ENCODE results near the gene DDX25. TPM values are rescaled to one million over a fixed set of nuclear protein-coding genes. Genes with fewer than 3 reads are reported as not detected.

The DDX25 gene
- total and polyA plus RNA-seq, 2 of the 4 experiments (the other 2 are of a cell fraction) = under 0.01 TPM; not detected in 1

- TF ChIP-seq USF2 (IDR thresholded peaks at IDR 0.05; ENCODE audit: low read depth, low read length) = peak; percentile 47; the same call in 1 of the 2 replicates
These were observed 16.7 kb upstream of the DDX25 start, which contains the start of gene HYLS1 (continued) for GRCh38 chr11:125887373-125888324.

GRCh38 chr11:125890447-125891100 lies 13.7 kb upstream of the DDX25 start:
- peak overlapping the region; percentile 13; the same call in 1 of the 2 replicates for H3K4me2 ChIP-seq (ENCODE audit: low read depth, low read length)
- no peak overlapping the region for H2BK120ac ChIP-seq (ENCODE audit: low read depth, low read length)
- no peak overlapping the region for H3K4me3 ChIP-seq (ENCODE audit: insufficient read depth, low read depth, low read length)
- H3K9me3 ChIP-seq (ENCODE audit: control insufficient read depth, insufficient read depth, low read length) = no peaks in the 10 kb centered on the region
- peaks cover 18 to 36% of the 10 kb centered on the region in 2 experiments for H3K79me1 ChIP-seq (ENCODE audit: low read depth in 1 of 2, low read length in 2 of 2)
- no peaks in the 10 kb centered on the region for H4K20me1 ChIP-seq (ENCODE audit: insufficient read depth, low read length)
- no peak overlapping the region for H3K23ac ChIP-seq (ENCODE audit: low read depth, low read length)
- H2BK5ac ChIP-seq (ENCODE audit: low read depth, low read length, poor library complexity, severe bottlenecking) = no peak overlapping the region
- H4K91ac ChIP-seq (ENCODE audit: insufficient read depth, low read depth, low read length) = no peak overlapping the region
- H3K36me3 ChIP-seq (ENCODE audit: control insufficient read depth, insufficient read depth, low read length) = peaks cover 6% of the 10 kb centered on the region
- no peaks in the 10 kb centered on the region for H3K27me3 ChIP-seq (ENCODE audit: control insufficient read depth, insufficient read depth, low read length)
- no peak overlapping the region for H2AK9ac ChIP-seq (replicated peaks; ENCODE audit: low read depth, low read length, poor library complexity)
- TF ChIP-seq FOS (IDR thresholded peaks at IDR 0.05; ENCODE audit: low read depth, low read length) (no peak), CEBPB (IDR thresholded peaks at IDR 0.05; ENCODE audit: low read depth, low read length) (no peak), NFE2L2 (IDR thresholded peaks at IDR 0.05; ENCODE audit: low read depth, low read length) (0 out of 2 replicates have a peak, but pooled peaks have one; percentile 21), POLR2A (IDR thresholded peaks at IDR 0.05; ENCODE audit: low read depth, low read length) (no peak), ELK1 (IDR thresholded peaks at IDR 0.05; ENCODE audit: borderline replicate concordance, low read depth, low read length) (no peak)
- no peak overlapping the region for H3K18ac ChIP-seq (ENCODE audit: low read depth, low read length)
- dilution Hi-C loops (cut with HindIII; ENCODE audit: low sequenced_read_pairs, unreplicated experiment) = no loop called here
- H3K4ac ChIP-seq (ENCODE audit: low read depth, low read length) = no peak overlapping the region
- no peak overlapping the region; the same call in 2 of the 3 replicates for H2BK15ac ChIP-seq (ENCODE audit: low read depth, low read length)
- in situ Hi-C loops (cut with MboI; ENCODE audit: low sequenced_read_pairs) = no loop called here
- no TSS peak for BruUV-seq (replicated peaks)
- no CpG with 5 or more reads among the region's 3 CpGs for WGBS, 2 experiments (ENCODE audit: extremely low coverage in 2 of 2, insufficient read length in 1 of 2)
- no peak overlapping the region for H2BK20ac ChIP-seq (ENCODE audit: low read depth, low read length)
- H4K5ac ChIP-seq (ENCODE audit: low read depth, low read length) = no peak overlapping the region
- no peaks in the 10 kb centered on the region; the same call in 1 of the 2 replicates for H3K9me1 ChIP-seq (ENCODE audit: insufficient read depth, low read length)
- H4K8ac ChIP-seq (ENCODE audit: low read depth in 2 of 2, low read length in 2 of 2) = no peak overlapping the region
- DNase-seq (peak; percentile 15), ATAC-seq (ENCODE audit: low read depth) (no peak)
- no peak overlapping the region for H3K9ac ChIP-seq (ENCODE audit: low read depth, low read length)
- peaks cover 4% of the 10 kb centered on the region for H3K4me1 ChIP-seq (ENCODE audit: control insufficient read depth, insufficient read depth, low read length)
- no peak overlapping the region for H2AFZ ChIP-seq (replicated peaks; ENCODE audit: low read length, poor library complexity)
- no peak overlapping the region for H2AK5ac ChIP-seq (ENCODE audit: low read depth, low read length)
- H3K27ac ChIP-seq (ENCODE audit: insufficient read depth, low read length) = no peak overlapping the region
- ChIA-PET CTCF (no interaction called here), POLR2A (ENCODE audit: unreplicated experiment) (no interaction called here)
- H3K14ac ChIP-seq (replicated peaks; ENCODE audit: low read depth, low read length) = no peak overlapping the region
- intact Hi-C loops (cut with micrococcal nuclease) = no loop called here
- H3K56ac ChIP-seq (ENCODE audit: extremely low read depth, insufficient read depth, low read length) = no peak overlapping the region

Measured in IMR-90 (cell line).